Measurements from ENCODE around the gene PRKCZ. TPM values are rescaled to one million over a fixed set of nuclear protein-coding genes. Genes with fewer than 3 reads are reported as not detected.

Gene PRKCZ
- total RNA-seq, 1 donor from 2014 or later = 32.6 TPM

- Histone ChIP-seq H3K79me2 (ENCODE audit: insufficient read depth, low read length) (no peaks in the 10 kb centered on the region), H3K4me1 (ENCODE audit: insufficient read depth, low read length) (no peaks in the 10 kb centered on the region), H3K9ac (ENCODE audit: low read length) (no peak overlapping the region), H2AFZ (ENCODE audit: low read depth, low read length) (no peak overlapping the region), H3K27ac (ENCODE audit: low read depth, low read length) (no peak overlapping the region), H3K4me2 (ENCODE audit: low read length) (no peak overlapping the region), H3K9me3 (ENCODE audit: insufficient read depth, low read depth, low read length) (peaks cover 3% of the 10 kb centered on the region), H3K4me3 (ENCODE audit: insufficient read depth, low read depth, low read length) (no peak overlapping the region), H3K27me3 (ENCODE audit: insufficient read depth, low read length) (no peaks in the 10 kb centered on the region), H4K20me1 (ENCODE audit: insufficient read depth, low read length) (no peaks in the 10 kb centered on the region), H3K36me3 (ENCODE audit: insufficient read depth, low read length) (no peaks in the 10 kb centered on the region)
- TF ChIP-seq CTCF (IDR thresholded peaks at IDR 0.05; ENCODE audit: insufficient read depth, low read depth, low read length) = no peak
- TF ChIP-seq EZH2 (IDR thresholded peaks at IDR 0.05; ENCODE audit: insufficient read depth, low read length) = no peak
- no peak for FAIRE-seq
- Mint-ChIP-seq H3K27ac (ENCODE audit: unreplicated experiment) (no peak overlapping the region), H3K36me3 (ENCODE audit: low read depth, unreplicated experiment) (peaks cover 38% of the 10 kb centered on the region), H3K9me3 (ENCODE audit: unreplicated experiment) (no peaks in the 10 kb centered on the region), H3K4me1 (ENCODE audit: low read depth, unreplicated experiment) (no peaks in the 10 kb centered on the region), H3K27me3 (ENCODE audit: low read depth, unreplicated experiment) (no peaks in the 10 kb centered on the region), H3K4me3 (ENCODE audit: unreplicated experiment) (no peak overlapping the region)
- no peak for DNase-seq (ENCODE audit: low read depth)
These were observed 116.0 kb downstream of the PRKCZ start for GRCh38 chr1:2166254-2166653.

GRCh38 chr1:2166695-2167094 lies 116.5 kb downstream of the PRKCZ start:
- H3K9ac ChIP-seq (ENCODE audit: low read length) = no peak overlapping the region
- Mint-ChIP-seq H3K9me3 (ENCODE audit: unreplicated experiment) (no peaks in the 10 kb centered on the region), H3K27ac (ENCODE audit: unreplicated experiment) (no peak overlapping the region), H3K4me3 (ENCODE audit: unreplicated experiment) (no peak overlapping the region), H3K27me3 (ENCODE audit: low read depth, unreplicated experiment) (no peaks in the 10 kb centered on the region), H3K36me3 (ENCODE audit: low read depth, unreplicated experiment) (peaks cover 37% of the 10 kb centered on the region), H3K4me1 (ENCODE audit: low read depth, unreplicated experiment) (no peaks in the 10 kb centered on the region)
- FAIRE-seq (no peak), DNase-seq (ENCODE audit: low read depth) (no peak)
- TF ChIP-seq EZH2 (IDR thresholded peaks at IDR 0.05; ENCODE audit: insufficient read depth, low read length) (no peak), CTCF (IDR thresholded peaks at IDR 0.05; ENCODE audit: insufficient read depth, low read depth, low read length) (no peak)
- no peaks in the 10 kb centered on the region for H3K79me2 ChIP-seq (ENCODE audit: insufficient read depth, low read length)
- no peak overlapping the region for H2AFZ ChIP-seq (ENCODE audit: low read depth, low read length)
- H3K4me1 ChIP-seq (ENCODE audit: insufficient read depth, low read length) = no peaks in the 10 kb centered on the region
- H3K27ac ChIP-seq (ENCODE audit: low read depth, low read length) = no peak overlapping the region
- no peaks in the 10 kb centered on the region for H3K27me3 ChIP-seq (ENCODE audit: insufficient read depth, low read length)
- no peaks in the 10 kb centered on the region for H3K36me3 ChIP-seq (ENCODE audit: insufficient read depth, low read length)
- no peaks in the 10 kb centered on the region for H4K20me1 ChIP-seq (ENCODE audit: insufficient read depth, low read length)
- no peak overlapping the region for H3K4me3 ChIP-seq (ENCODE audit: insufficient read depth, low read depth, low read length)
- H3K4me2 ChIP-seq (ENCODE audit: low read length) = no peak overlapping the region
- peaks cover 3% of the 10 kb centered on the region for H3K9me3 ChIP-seq (ENCODE audit: insufficient read depth, low read depth, low read length)

GRCh38 chr1:2168090-2168489 lies 117.9 kb downstream of the PRKCZ start:
- H3K4me2 ChIP-seq (ENCODE audit: low read length) = no peak overlapping the region
- peaks cover 3% of the 10 kb centered on the region for H3K9me3 ChIP-seq (ENCODE audit: insufficient read depth, low read depth, low read length)
- H3K4me1 ChIP-seq (ENCODE audit: insufficient read depth, low read length) = no peaks in the 10 kb centered on the region
- H4K20me1 ChIP-seq (ENCODE audit: insufficient read depth, low read length) = no peaks in the 10 kb centered on the region
- Mint-ChIP-seq H3K4me3 (ENCODE audit: unreplicated experiment) (no peak overlapping the region), H3K36me3 (ENCODE audit: low read depth, unreplicated experiment) (peaks cover 30% of the 10 kb centered on the region), H3K27me3 (ENCODE audit: low read depth, unreplicated experiment) (no peaks in the 10 kb centered on the region), H3K9me3 (ENCODE audit: unreplicated experiment) (no peaks in the 10 kb centered on the region), H3K4me1 (ENCODE audit: low read depth, unreplicated experiment) (no peaks in the 10 kb centered on the region), H3K27ac (ENCODE audit: unreplicated experiment) (no peak overlapping the region)
- no peak overlapping the region for H2AFZ ChIP-seq (ENCODE audit: low read depth, low read length)
- H3K27ac ChIP-seq (ENCODE audit: low read depth, low read length) = no peak overlapping the region
- H3K27me3 ChIP-seq (ENCODE audit: insufficient read depth, low read length) = no peaks in the 10 kb centered on the region
- FAIRE-seq = no peak
- H3K4me3 ChIP-seq (ENCODE audit: insufficient read depth, low read depth, low read length) = no peak overlapping the region
- H3K36me3 ChIP-seq (ENCODE audit: insufficient read depth, low read length) = no peaks in the 10 kb centered on the region
- no peak for DNase-seq (ENCODE audit: low read depth)
- no peak overlapping the region for H3K9ac ChIP-seq (ENCODE audit: low read length)
- no peak for TF ChIP-seq CTCF (IDR thresholded peaks at IDR 0.05; ENCODE audit: insufficient read depth, low read depth, low read length)
- no peak for TF ChIP-seq EZH2 (IDR thresholded peaks at IDR 0.05; ENCODE audit: insufficient read depth, low read length)
- no peaks in the 10 kb centered on the region for H3K79me2 ChIP-seq (ENCODE audit: insufficient read depth, low read length)

Data from astrocyte (in vitro differentiated cells and primary cell).